K562 (cell line): ENCODE results near the gene CUEDC2.

Experiments used
- CBX8 ChIP-seq: fragments of 200-600 bp; sonication (generic); IDR thresholded peaks from 2 replicates; pipeline ENCODE4 v1.6.1; 2012; ENCODE audit warnings: borderline replicate concordance, mixed run types, low read depth, mild to moderate bottlenecking, moderate library complexity, mixed read lengths, low read length, control low read depth, inconsistent platforms; ENCODE audit not compliant: poor library complexity, severe bottlenecking; ENCODE audit errors: extremely low read depth
- CTCF ChIP-seq, 3 experiments: IDR thresholded peaks in 2 of 3; conservative IDR thresholded peaks in 1 of 3; 2 replicates each; pipeline ENCODE4 v1.5.1; 2011 to 2012; ENCODE audit warnings: low read length in 3 of 3, mild to moderate bottlenecking in 3 of 3, control low read depth in 2 of 3, improper control_type of control experiment in 1 of 3, inconsistent platforms in 1 of 3, low read depth in 1 of 3, mixed read lengths in 1 of 3, moderate library complexity in 1 of 3; ENCODE audit not compliant: insufficient read depth in 2 of 3
- EZH2 ChIP-seq: IDR thresholded peaks from 2 replicates; pipeline ENCODE4 v1.6.1; 2012; ENCODE audit warnings: low read depth, mild to moderate bottlenecking, inconsistent platforms, low read length, borderline replicate concordance
- IRF9 ChIP-seq: fragments of 450-650 bp; IDR thresholded peaks from 2 replicates; pipeline ENCODE4 v1.6.1; 2016; ENCODE audit warnings: missing biosample characterization, missing genetic modification characterization
- MITF ChIP-seq: IDR thresholded peaks from 2 replicates; pipeline ENCODE4 v1.6.1; 2014; ENCODE audit warnings: antibody characterized with exemption
- POLR2AphosphoS2 ChIP-seq: IDR thresholded peaks from 2 replicates; pipeline ENCODE4 v1.6.1; 2012; ENCODE audit warnings: low read length, improper control_type of control experiment
- SNAPC5 ChIP-seq: fragments of 250-450 bp; sonication (Bioruptor Pico); IDR thresholded peaks from 2 replicates; pipeline ENCODE4 v1.8.0; 2021; ENCODE audit warnings: moderate library complexity, mild to moderate bottlenecking, inconsistent platforms
- TCF7L2 ChIP-seq: fragments of 150-350 bp; IDR thresholded peaks from 2 replicates; pipeline ENCODE4 v1.6.1; 2016; ENCODE audit warnings: low read depth, mild to moderate bottlenecking, low read length, moderate library complexity
- ZNF232 ChIP-seq: sonication (generic); formaldehyde crosslinking; IDR thresholded peaks from 2 replicates; pipeline ENCODE4 v1.8.0; 2022; ENCODE audit warnings: mild to moderate bottlenecking, missing genetic modification reagents

GRCh38 chr10:102475451-102476040 is 43.2 kb upstream of the CUEDC2 start:
- no peak for TF ChIP-seq CBX8
- TF ChIP-seq EZH2: no peak
- no peak for TF ChIP-seq MITF
- no peak for TF ChIP-seq TCF7L2
- no peak for TF ChIP-seq CTCF (IDR thresholded peaks at IDR 0.05 in 2 of 3, conservative IDR thresholded peaks at IDR 0.05 in 1 of 3; ENCODE audit: insufficient read depth in 2 of 3, low read depth in 1 of 3, low read length in 3 of 3)
- no peak for TF ChIP-seq POLR2AphosphoS2
- no peak for TF ChIP-seq IRF9 (tag)
- no peak for TF ChIP-seq ZNF232 (CRISPR knock-in tag)
- TF ChIP-seq SNAPC5 (CRISPR knock-in tag): no peak
